CD4-positive, alpha-beta T cell treated with Interleukin-15 for 4 hours (primary cell): ENCODE data around the gene NALCN.

ENCODE experiments used
- DNase-seq: peaks from one replicate; pipeline ENCODE4 v3.0.0-alpha.2; 2020; ENCODE audit warnings: low spot score

NALCN gene

DNA sequence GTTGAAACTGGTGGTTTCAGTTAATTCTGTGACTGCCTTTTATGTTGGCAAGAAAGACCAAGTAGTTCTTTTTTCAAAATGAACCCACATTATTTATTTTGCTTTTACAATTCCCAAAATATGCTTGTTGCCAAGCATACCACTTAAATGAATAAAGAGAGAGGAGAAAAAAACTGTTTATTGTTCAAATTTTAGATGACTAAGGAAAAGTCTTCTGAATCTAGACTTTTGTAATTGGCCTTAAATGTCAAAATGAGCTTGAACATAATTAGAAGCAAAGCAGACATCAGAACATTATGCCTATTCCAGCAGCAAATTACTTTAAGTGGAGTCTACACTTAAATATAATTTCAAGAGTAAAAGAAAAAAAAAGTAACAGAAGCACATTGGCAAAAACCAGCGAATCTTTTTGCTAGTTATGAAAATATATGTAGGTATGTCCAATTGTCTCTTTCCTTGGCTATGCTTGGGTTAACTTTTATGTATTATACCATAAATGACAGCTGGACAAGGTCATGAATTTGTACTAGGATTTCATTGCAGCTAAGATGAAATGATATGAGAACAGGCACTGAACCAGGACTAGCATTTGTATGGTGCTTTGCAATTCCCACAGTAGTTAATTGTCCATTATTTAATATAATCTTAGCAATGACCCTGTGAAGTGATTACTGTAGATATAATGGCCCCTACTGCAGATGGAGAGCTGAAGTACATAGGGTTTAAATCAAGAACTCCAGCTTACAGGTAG, 211.9 kb downstream of the NALCN start:
- DNase-seq = no peak

DNA sequence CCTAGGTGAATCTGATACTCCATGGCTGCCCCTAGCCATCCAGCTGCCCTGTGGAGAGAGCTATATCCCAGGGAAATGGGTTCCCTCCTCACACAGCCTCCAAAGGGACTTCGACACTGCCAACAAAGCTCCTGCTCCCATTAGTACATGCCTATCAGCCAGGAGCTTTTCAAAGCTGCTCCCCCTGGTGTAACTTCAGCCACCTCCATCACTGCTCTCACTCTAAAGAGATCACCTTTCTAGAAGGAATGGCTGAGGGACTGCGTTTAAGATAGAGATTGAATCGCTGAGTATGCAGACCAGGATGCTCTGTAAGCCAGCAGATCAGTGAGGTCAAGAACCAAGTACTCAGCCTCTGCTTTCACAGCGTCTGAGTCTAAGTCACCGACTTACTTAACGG, 213.7 kb downstream of the NALCN start:
- DNase-seq = no peak

DNA sequence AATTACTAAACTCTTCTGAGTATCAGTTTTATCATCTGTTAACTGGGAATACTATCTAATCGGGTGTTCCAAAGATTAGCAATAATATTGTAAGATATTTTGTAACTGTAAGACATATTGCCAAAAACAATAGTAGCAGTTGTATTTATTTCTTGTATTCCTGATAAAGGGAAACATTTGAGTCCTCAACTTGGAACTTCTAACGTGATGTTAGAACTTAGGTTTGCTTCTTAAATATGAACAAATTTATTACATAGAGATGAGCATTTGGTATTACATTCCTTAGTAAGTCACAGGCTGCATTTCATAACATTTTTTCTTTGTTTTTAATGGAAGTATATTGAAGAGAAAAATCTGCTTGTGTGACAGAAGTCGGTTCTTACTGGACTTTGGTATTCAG, 225.3 kb downstream of the NALCN start:
- DNase-seq = no peak

DNA sequence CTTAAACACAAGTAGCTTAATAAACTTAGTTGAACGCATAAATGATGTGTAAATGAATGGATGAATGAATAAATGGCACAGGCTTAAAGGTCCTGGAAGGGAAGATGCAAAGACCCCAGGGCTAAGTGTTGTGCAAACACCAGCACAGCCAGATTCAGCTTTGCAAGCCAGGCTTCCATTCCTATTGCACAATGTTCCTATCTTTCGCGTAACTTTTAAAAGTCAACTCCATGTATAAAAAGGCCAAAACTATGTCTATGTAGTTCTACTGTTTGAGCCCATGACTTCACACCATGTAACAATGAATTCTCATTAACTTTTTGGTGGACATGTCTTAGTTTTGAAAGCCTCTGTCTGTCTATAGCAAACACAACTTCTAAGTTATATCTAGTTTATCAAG, 226.0 kb downstream of the NALCN start:
- no peak for DNase-seq

DNA sequence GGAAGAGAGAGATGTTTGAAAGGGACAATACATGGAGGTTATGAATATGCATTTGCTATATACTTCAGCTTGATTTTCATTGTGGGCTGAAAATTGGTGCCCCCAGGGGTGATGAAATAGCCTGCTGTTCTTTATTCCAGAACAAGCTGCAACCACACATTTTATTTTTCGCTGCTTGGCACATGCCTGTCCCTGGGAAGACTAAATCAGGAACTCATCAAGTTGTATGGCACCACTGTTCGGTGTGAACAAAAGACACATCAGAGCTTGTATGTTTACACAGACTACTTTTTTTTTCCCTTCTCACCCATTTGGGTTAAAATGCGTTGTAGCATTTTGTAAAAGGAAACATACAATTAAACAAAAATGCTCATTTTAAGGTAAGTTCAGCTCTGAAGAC, 230.7 kb downstream of the NALCN start:
- no peak for DNase-seq

DNA sequence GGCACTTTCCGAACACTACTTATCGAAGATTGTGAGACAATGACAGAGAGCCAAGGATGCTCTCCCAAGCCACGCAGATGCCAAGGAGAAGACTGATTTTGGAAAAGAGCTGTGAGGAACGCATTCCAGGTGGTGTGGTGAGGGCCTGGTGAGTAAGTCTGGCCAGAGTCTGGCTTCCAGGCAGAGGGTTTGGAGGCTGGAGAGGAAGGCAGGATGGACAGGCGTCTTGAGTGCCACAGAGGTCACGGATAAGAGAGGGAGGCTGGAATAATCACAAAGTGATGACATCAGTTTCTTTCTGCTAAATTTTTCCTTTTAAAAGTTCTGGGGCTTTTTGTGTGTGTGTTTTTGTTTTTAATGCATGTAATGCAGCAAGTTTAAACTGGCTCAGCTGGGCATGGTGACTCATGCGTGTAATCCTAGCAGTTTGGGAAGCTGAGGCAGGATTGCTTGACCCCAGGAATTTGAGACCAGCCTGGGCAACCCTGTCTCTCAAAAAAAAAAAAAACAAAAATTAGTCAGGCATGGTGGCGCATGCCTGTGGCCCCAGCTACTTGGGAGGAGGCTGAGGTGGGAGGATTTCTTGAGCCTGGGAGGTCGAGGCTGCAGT, 235.1 kb downstream of the NALCN start:
- DNase-seq = no peak

DNA sequence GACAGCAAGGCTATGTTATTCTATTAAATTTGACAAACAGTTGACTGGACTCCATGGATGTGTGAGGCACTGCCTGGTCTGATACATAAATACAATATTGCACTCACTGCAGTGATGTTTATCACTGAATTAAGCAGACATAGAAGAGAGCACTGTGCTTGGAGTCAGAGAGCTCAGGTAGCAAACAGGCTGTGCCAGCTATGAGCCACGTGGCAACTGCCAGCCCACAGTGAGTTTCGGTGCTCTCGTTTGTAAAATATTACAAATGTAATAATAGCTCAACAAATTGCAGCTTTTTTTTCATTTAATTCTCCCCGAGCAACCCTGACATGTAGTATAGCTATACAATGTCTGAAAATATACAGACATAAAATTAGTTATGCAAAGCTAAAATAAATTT, 237.3 kb downstream of the NALCN start:
- DNase-seq = no peak

DNA sequence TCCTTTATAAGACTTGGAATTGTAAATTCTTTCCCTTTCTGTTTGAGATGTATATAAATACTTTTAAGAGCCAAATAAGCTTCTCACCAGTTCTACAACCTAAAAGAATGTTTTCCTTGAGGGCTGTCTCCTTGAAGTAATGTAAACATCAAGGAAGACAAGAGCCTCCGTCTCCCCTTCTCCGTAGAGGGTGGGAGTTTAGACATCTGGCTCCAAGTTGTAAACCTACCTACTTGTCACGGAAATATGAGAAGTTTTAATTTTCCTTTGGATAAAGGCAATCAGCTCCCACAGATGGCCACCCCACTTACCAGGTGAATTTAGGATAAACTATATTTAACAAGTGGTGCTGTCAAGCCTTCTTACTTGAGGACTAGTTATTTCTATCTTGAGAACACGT, 237.9 kb downstream of the NALCN start:
- DNase-seq = no peak

DNA sequence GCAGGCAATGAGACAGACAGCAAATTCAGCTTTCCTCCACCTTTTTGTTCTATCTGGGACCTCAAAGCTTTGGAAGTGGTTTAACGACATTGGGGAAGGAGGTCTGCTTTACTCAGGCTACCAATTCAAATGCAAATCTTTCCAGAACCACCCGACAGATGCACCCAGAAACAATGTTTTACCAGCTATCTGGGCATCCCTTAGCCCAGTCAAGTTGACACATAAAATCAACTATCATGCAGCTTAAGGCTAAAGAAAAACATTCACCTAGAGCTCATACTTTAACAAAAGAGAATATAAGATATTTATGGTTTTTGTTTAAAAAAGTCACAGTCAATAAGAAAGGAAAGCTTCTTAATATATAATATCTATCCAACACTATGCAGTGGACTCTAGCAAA, 246.0 kb downstream of the NALCN start:
- DNase-seq = no peak

DNA sequence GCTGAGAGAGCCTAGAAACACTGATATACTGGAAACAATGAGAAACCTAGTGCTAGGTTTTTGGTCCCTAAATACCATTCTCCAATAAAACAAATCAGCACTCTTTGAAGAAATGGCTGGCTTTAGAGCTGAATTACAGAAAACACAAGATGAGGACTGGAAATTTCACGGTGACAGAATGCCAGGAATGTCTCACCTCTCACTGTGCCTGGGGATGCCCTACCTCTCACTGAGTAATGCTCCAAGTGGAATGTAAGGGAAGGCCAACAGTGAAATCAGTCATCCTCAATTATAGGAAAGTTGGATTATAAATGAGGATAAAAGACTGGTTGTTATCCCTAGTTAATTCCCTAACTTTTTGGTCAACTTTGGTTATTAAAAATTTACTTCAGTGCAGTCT, 259.0 kb downstream of the NALCN start:
- no peak for DNase-seq

DNA sequence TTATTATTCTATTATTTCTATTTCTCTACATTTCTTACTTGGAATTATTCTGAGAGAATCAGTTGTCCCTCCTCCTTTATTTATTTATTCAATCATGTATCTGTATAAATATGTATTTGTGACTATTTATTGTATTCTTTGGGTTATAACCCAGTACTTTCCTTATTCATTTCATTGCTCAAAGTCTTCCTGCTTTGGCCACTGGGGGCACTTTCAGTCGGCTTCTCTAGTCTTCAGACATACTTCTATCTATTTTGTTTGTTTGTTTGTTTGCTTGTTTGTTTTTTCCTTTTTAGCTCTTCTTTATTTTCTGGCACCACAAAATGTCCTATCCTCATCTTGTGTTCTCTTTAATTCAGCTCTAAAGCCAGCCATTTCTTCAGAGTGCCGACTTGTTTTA, 260.4 kb downstream of the NALCN start:
- no peak for DNase-seq

DNA sequence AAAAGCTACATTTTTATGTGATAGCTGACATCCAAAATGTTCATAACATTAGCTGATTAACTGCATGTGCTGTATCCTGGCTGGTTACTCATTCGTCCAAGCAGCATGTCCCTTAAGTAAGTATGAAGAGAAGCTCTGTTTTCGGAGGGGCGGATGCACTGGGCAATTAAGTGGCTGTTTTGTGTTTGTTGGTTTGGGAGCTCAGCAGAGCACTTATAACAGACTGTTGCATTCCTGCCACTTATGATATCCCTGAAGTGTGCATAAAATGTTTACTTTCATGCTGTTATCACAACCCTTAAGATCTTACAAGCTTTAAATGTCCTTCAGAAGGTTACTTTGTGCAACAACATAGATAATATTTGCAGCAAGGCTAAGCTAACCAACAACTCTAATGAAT, 264.1 kb downstream of the NALCN start:
- DNase-seq = no peak

DNA sequence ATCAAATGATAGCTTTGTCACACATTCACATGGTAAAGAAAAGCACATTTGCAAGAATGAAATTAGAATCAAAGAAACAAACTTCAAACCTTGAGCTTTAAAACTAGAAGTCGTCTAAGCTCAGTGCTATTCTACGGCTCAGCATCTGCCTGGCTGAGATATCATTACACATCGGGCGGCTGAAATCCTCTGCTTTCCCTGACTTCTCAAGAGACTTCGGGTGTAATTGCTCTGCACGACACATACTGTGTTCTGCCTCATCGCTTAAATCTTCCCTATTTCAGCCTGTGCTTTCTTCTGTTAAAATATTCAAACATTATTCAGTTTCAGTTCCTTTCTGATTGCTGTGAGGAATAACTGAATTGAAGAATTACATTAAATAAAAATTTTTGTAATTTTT, 265.3 kb downstream of the NALCN start:
- no peak for DNase-seq

DNA sequence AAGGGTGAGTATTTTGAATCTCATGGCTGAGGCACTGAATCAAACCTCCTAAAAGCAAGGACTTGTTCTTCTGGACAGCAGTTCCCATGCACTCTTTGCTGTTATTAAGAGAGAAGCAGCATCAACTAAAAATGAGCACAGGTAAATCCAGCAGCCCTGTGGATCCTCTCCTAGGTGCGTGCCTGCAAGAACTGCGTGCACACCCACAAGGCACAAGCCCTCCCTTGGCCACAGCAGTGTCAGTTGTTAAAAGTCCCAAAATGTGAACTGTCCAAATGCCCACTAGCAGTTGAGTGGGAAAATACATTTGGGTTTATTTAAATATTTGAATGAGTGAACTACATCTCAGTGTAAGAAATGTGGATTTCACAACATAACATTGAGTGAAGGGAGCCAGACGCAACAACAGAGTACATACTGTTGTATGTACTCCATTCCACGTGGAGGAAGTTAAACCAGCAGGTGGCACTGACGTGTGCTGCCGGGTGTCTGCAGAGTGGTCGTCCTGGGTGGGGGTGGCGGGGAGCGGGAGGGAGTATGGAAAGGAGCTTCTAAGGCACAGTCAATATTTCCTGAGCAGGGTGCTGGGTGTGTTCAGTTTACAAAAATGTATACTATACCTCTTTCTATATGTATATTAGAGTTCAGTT, 266.4 kb downstream of the NALCN start:
- DNase-seq = no peak

DNA sequence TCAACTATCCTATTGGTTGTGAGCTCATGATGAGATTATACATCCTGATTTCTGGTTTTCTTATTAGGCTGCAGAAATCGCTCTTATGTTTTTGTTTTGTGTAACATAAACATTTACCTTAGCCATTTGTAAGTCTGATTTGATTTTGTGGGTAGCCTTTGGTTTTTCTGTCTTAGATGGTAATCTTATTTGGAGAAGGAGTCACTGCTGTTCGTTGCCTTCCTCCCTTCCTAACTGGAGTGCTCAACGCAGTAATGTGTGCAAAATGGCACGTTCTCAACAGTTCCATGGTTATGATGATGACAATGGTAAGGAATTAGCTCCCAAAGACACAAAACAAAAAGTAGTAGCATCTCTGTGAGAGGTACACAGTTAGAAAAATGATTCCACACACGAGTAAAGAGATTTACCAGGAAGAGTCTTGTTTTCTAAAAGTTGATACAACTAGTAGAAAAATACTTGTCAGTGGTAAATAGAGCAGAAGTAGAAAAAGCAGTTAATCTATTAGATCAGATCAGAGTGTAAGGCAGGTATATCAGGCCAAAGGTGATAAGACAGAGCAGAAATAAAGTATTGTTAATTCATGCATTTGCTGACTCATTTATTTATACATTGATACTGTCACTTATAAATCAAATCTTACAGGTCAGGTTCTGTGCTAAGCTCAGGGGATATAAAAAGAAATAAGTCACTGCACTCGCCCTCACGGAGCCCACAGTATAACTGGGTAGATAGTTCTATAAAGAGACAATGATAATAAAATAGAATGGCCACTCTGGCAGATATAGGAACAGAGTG, 270.0 kb downstream of the NALCN start:
- DNase-seq = no peak

DNA sequence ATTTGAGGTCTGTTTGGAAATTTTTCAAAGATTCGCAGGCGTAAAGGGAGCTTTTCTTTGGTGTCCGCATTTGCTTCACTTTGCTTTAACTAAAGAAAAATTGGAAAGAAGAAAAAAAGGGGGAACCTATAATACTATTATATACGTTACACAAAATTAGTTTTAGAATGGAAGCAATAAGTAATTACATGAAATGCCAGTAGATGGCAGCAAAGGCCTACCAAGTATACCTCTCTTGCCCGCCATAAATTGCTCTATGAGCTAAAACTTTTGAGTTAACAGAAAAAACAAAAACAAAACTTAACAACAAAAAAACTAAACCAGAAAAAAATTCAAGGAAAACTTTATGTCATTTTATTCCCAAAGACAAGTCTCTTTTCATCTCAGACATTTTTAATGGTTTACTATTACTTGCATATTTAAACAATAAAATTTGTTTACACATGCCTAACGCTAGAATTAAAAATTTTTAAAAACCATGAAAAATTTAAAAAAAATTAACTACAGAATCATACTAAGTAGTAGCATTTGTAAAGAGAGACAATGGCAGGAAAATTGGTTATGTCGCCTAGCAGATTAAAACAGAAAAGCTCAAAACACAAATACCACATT, 271.4 kb downstream of the NALCN start:
- peak; percentile 47 for DNase-seq

DNA sequence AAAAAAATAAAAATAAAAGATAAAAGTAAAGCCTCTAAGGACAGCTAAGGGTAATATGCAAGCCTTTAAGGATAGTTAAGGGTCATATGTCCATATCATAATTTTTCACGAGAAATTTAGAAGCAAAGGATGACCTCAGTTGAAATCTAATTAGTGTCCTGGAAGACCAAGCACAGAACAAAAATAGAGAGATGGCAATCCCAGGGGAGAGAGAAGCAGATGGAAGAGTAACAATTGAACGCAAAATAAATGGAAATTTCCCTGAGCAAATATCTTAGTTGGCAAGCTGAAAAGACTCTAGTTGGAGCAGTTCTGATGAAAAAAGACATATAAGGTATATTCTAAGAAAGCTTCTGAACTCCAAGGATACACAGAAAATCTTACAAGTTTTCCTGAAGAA, 275.4 kb downstream of the NALCN start:
- DNase-seq = no peak

DNA sequence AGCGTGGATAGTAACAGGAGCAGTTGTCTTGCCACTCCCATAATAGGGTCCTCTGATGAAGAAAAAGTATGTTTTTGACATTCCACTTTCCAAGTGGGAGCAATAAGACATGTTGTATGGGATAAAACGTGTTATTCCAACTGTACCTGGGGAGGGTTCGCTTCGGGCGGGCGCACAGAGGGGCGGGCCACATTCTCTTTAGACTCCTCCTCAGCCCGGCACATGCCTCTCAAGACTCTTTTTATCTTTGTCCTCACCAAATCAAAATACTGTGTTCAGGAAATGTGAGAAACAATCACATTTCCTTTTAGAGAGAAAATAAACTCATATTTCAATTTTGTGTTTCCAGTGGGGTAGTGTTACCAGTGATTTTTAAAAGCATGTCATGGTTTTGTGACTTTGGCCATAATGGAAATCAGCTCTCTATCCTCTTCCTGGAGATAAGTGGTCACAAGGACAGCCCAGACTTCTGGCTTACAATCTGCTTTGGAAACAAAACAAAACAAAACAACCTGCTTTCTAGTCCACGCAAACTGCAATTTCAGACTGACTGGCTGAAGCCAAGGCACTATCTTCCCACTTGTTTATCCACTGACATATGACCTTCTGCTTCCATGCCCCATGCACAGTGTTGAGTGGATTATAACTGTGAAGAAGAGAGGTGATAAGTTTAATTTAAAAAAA, 276.1 kb downstream of the NALCN start:
- no peak for DNase-seq

DNA sequence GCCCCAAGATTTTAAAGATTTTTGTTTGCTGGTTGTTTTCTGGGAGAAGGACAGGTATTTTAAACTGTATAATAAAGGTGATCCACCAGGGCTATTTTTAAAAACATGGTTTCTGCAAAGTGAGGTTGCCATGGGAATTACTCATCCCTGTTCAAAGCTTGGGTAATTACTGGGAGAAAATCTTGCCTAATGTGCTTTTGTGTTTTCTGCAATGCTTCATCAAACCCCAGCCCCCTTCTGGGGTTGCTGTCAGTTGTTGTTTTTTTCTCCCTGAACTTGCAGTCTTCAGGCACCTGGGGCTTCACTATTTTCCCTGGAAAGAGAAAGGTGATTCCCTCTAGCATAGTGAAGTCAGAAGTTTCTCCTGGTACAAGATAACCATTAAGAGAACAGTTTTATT, 277.2 kb downstream of the NALCN start:
- no peak for DNase-seq

DNA sequence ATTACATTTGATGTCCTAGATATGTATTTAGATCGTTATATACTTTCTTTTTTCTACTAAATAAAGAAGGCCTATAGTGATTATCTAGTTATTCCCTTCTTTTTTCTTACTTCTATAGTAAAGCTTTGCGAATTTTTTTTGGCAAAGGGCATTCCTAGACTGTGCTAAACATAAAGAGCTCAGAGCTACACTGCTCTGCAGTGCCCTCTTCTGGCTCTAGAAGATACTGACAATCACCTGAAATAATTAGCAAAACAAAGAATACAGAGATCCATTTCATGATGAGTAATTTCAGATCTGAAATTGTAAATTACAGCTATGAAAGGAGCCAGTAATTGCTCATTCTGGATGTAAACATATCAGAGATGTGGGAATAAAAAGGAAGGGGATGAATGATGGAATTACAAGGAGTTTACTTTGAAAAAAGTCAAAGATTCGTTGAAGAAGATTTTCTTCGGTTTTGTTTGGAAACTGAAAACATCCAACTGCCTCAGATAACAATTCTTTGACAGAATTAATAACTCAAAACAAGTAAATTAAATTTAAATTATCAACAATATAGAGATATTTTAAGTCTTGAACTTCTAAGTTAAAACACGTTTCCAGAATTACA, 288.5 kb downstream of the NALCN start:
- peak; percentile 30 for DNase-seq

DNA sequence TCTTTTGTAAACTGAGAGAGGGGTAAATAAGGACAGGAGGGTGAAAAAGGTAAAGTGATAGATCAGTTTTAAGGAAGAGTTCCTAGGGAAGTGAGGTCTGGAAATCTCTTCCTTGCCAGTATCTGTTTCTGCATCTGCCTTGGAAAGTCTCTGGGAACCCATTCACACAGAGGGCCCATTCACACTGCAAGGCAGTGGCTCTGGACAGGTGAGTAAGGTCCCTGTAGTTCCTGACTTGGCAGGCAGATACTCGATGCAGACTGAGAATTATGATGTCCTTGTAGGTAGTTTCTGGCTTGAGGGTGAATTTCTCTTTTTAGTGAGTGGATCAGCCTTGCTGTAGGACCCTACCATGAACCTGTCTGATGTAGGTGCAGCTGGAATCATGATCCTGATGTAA, 293.3 kb downstream of the NALCN start:
- DNase-seq = no peak
